Naive thymus-derived CD4-positive, alpha-beta T cell (primary cell): ENCODE results near the gene KDSR. TPM values are rescaled to one million over a fixed set of nuclear protein-coding genes. Genes with fewer than 3 reads are reported as not detected.

Source experiments
- ATAC-seq: fragments of 150-1000 bp; cut with Tn5 transposase; 2 replicates; pipeline ENCODE4 v1.10.0; 2021; ENCODE audit warnings: mild to moderate bottlenecking, moderate library complexity
- CTCF ChIA-PET: fragments of 350-600 bp; sonication (Branson Sonifier 250); formaldehyde crosslinking; loops from one replicate; lab custom pipeline; 2021; ENCODE audit warnings: antibody characterized with exemption; lab: Charles Lee
- POLR2A ChIA-PET: fragments of 350-600 bp; sonication (Branson Sonifier 250); formaldehyde crosslinking; loops from one replicate; lab custom pipeline; 2021; ENCODE audit warnings: antibody characterized with exemption, inconsistent platforms; lab: Charles Lee
- DNase-seq, 9 donors: peaks; one replicate each; pipeline versions ENCODE4 v3.0.0 to v3.0.0-alpha.2; 2020 to 2022; ENCODE audit warnings: mixed read lengths in 1 of 9
- H3K27ac ChIP-seq: one replicate; pipeline ENCODE4 v1.7.0; 2013; ENCODE audit warnings: mild to moderate bottlenecking, low read depth, low read length, moderate library complexity
- H3K27me3 ChIP-seq, 2 donors: one replicate each; pipeline ENCODE4 v1.7.0; 2013; ENCODE audit warnings: low read length in 2 of 2, mild to moderate bottlenecking in 2 of 2, moderate library complexity in 2 of 2; ENCODE audit not compliant: control insufficient read depth in 2 of 2, insufficient read depth in 2 of 2
- H3K36me3 ChIP-seq, 3 experiments: 1 replicate in 2 of 3; 2 replicates in 1 of 3; pipeline ENCODE4 v1.7.0; 2013; ENCODE audit warnings: low read length in 3 of 3, mild to moderate bottlenecking in 3 of 3, moderate library complexity in 1 of 3; ENCODE audit not compliant: insufficient read depth in 3 of 3, control insufficient read depth in 2 of 3
- H3K4me1 ChIP-seq, 2 donors: one replicate each; pipeline ENCODE4 v1.7.0; 2013; ENCODE audit warnings: low read length in 2 of 2, mild to moderate bottlenecking in 2 of 2, moderate library complexity in 1 of 2; ENCODE audit not compliant: control insufficient read depth in 2 of 2, insufficient read depth in 2 of 2
- H3K4me3 ChIP-seq: 2 replicates; pipeline ENCODE4 v1.7.0; 2013; ENCODE audit warnings: mild to moderate bottlenecking, low read length
- H3K9me3 ChIP-seq, 3 experiments: 1 replicate in 2 of 3; 2 replicates in 1 of 3; pipeline ENCODE4 v1.7.0; 2013; ENCODE audit warnings: low read length in 3 of 3; ENCODE audit not compliant: control insufficient read depth in 2 of 3
- H3K27ac Mint-ChIP-seq, 9 donors: one replicate each; pipeline ENCODE4 v1.8.0; 2020 to 2022; ENCODE audit warnings: mixed read lengths in 9 of 9, mild to moderate bottlenecking in 8 of 9, moderate library complexity in 5 of 9, inconsistent platforms in 2 of 9
- H3K27me3 Mint-ChIP-seq, 5 donors: one replicate each; pipeline ENCODE4 v1.8.0; 2021 to 2022; ENCODE audit warnings: mixed read lengths in 5 of 5, mild to moderate bottlenecking in 1 of 5
- H3K36me3 Mint-ChIP-seq, 5 donors: one replicate each; pipeline ENCODE4 v1.8.0; 2020 to 2022; ENCODE audit warnings: mixed read lengths in 5 of 5, mild to moderate bottlenecking in 3 of 5, inconsistent platforms in 1 of 5
- H3K4me1 Mint-ChIP-seq, 7 donors: one replicate each; pipeline ENCODE4 v1.8.0; 2020 to 2022; ENCODE audit warnings: mixed read lengths in 7 of 7, mild to moderate bottlenecking in 3 of 7, inconsistent platforms in 1 of 7
- H3K4me3 Mint-ChIP-seq, 10 donors: one replicate each; pipeline ENCODE4 v1.8.0; 2020 to 2022; ENCODE audit warnings: mild to moderate bottlenecking in 10 of 10, mixed read lengths in 10 of 10, moderate library complexity in 6 of 10, inconsistent platforms in 2 of 10
- H3K9me3 Mint-ChIP-seq, 11 donors: one replicate each; pipeline ENCODE4 v1.8.0; 2020 to 2022; ENCODE audit warnings: mixed read lengths in 11 of 11, mild to moderate bottlenecking in 4 of 11, inconsistent platforms in 1 of 11, moderate library complexity in 1 of 11
- intact Hi-C, 2 donors: fragments of 100-400 bp; cut with micrococcal nuclease; formaldehyde crosslinking; loops; one replicate each; pipeline ENCODE4 v1.15.1; 2023
- polyA plus RNA-seq, 2 donors: library from polyadenylated mRNA; unstranded; fragments of 300-500 nt; fragmentation: Illumina TruSeq; gene quantifications; one replicate each; pipeline ENCODE4 v1.2.3, GENCODE V29; 2021
- total RNA-seq, 6 experiments: library from RNA in 5 of 6; stranded (reverse) in 5 of 6; gene quantifications; 1 replicate in 5 of 6; 2 replicates in 1 of 6; pipeline ENCODE4 v1.2.3 and lab custom pipeline; 2021 to 2026

Gene KDSR
- total and polyA plus RNA-seq, 7 experiments from 2014 or later, result 24.4 to 62.4 (median 48.7) TPM

GRCh38 chr18:63317982-63318888 lies 48.8 kb downstream of the KDSR start:
- DNase-seq (peak; percentile 64 to 82 (median 73)), ATAC-seq (peak; percentile 71)
- Mint-ChIP-seq H3K4me3 (peak overlapping the region; percentile 92 to 100 (median 99)), H3K27ac (peak overlapping the region; percentile 94 to 98 (median 97)), H3K27me3 (no peaks in the 10 kb centered on the region), H3K4me1 (peaks cover 31 to 64% (median 56%) of the 10 kb centered on the region in 7 donors), H3K9me3 (peaks cover 0 to 2% (median 0%) of the 10 kb centered on the region in 11 donors), H3K36me3 (peaks cover 0 to 48% (median 7%) of the 10 kb centered on the region in 5 donors)
- Histone ChIP-seq H3K27me3 (no peaks in the 10 kb centered on the region), H3K4me3 (peak overlapping the region; percentile 94), H3K4me1 (peaks cover 29 to 31% of the 10 kb centered on the region in 2 donors), H3K36me3 (peaks cover 0 to 6% (median 0%) of the 10 kb centered on the region in 3 experiments), H3K27ac (peak overlapping the region; percentile 94), H3K9me3 (no peaks in the 10 kb centered on the region)
- CTCF ChIA-PET, result interaction anchor here (0.6 to 3.8 kb wide), 38 partner anchors 7 to 301 kb away, joined by 3 to 51 read pairs (median 6); no protein-coding TSS in a partner anchor
- POLR2A ChIA-PET, result interaction anchor here (0.6 to 3.7 kb wide), 45 partner anchors 11 to 796 kb away, joined by 3 to 75 read pairs (median 5); partner anchors contain the start of gene VPS4B
- intact Hi-C loops, result loop anchor here (1.0 to 5.0 kb wide), 11 partner anchors 9 to 187 kb away; partner anchors contain the start of gene KDSR (in 1 of the 2)

DNA sequence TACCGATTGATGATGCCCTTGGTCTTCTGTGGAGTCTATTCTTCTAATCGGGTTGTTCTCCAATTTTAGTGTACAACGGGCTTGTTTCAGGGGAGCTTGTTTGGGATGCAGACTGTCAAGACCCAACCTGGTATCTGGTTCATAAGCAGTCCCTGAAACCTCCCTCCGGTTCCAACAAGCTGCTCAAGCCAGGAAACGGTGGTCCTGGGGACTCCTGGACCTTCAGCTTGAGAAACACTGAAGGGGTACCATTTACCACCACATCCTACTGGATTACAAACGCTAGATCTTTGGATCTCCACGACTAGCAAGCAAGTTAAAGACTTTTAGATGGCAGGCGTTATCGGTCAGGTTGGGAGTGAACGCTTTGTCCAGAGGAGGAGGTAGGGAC lies 49.5 kb downstream of the KDSR start:
- Mint-ChIP-seq H3K4me1 (peaks cover 28 to 64% (median 56%) of the 10 kb centered on the region in 7 donors), H3K27ac (peak overlapping the region; percentile 79 to 98 (median 96)), H3K4me3 (peak overlapping the region; percentile 87 to 100 (median 96)), H3K27me3 (no peaks in the 10 kb centered on the region), H3K36me3 (peaks cover 0 to 53% (median 7%) of the 10 kb centered on the region in 5 donors), H3K9me3 (peaks cover 0 to 2% (median 0%) of the 10 kb centered on the region in 11 donors)
- intact Hi-C loops, result loop anchor here (1.0 to 5.0 kb wide), 4 partner anchors 8 to 117 kb away; no protein-coding TSS in a partner anchor
- H3K9me3 ChIP-seq, result no peaks in the 10 kb centered on the region
- ChIA-PET POLR2A (interaction anchor here (0.6 to 3.7 kb wide), 36 partner anchors 10 to 603 kb away, joined by 3 to 75 read pairs (median 5); partner anchors contain the start of gene VPS4B), CTCF (interaction anchor here (0.6 to 3.8 kb wide), 37 partner anchors 8 to 301 kb away, joined by 3 to 51 read pairs (median 6); no protein-coding TSS in a partner anchor)
- H3K4me1 ChIP-seq, result peaks cover 25 to 28% of the 10 kb centered on the region in 2 donors
- H3K27ac ChIP-seq, result peak overlapping the region; percentile 94
- DNase-seq, result no peak
- no peaks in the 10 kb centered on the region for H3K27me3 ChIP-seq
- no peak for ATAC-seq
- H3K4me3 ChIP-seq, result peak overlapping the region; percentile 94
- peaks cover 0 to 6% (median 0%) of the 10 kb centered on the region in 3 experiments for H3K36me3 ChIP-seq

GRCh38 chr18:63316612-63317555 lies 50.1 kb downstream of the KDSR start:
- Histone ChIP-seq H3K27ac (peak overlapping the region; percentile 94), H3K27me3 (no peaks in the 10 kb centered on the region), H3K36me3 (peaks cover 0 to 6% (median 0%) of the 10 kb centered on the region in 3 experiments), H3K4me1 (peaks cover 25 to 27% of the 10 kb centered on the region in 2 donors), H3K9me3 (no peaks in the 10 kb centered on the region), H3K4me3 (peak overlapping the region; percentile 94)
- peak overlapping the region; percentile 79 to 98 (median 96) for H3K27ac Mint-ChIP-seq
- H3K36me3 Mint-ChIP-seq, result peaks cover 0 to 56% (median 7%) of the 10 kb centered on the region in 5 donors
- ChIA-PET CTCF (interaction anchor here (0.6 to 3.8 kb wide), 28 partner anchors 9 to 300 kb away, joined by 3 to 51 read pairs (median 6); no protein-coding TSS in a partner anchor), POLR2A (interaction anchor here (0.6 to 3.7 kb wide), 29 partner anchors 9 to 602 kb away, joined by 3 to 75 read pairs (median 6); partner anchors contain the start of gene VPS4B)
- DNase-seq (no peak), ATAC-seq (no peak)
- H3K9me3 Mint-ChIP-seq, result peaks cover 0 to 2% (median 0%) of the 10 kb centered on the region in 11 donors
- H3K27me3 Mint-ChIP-seq, result no peaks in the 10 kb centered on the region
- H3K4me1 Mint-ChIP-seq, result peaks cover 33 to 64% (median 56%) of the 10 kb centered on the region in 7 donors
- intact Hi-C loops, result loop anchor here (1.0 to 5.0 kb wide), 4 partner anchors 8 to 117 kb away; no protein-coding TSS in a partner anchor
- H3K4me3 Mint-ChIP-seq, result peak overlapping the region; percentile 87 to 100 (median 96)

GRCh38 chr18:63315876-63316275 lies 51.1 kb downstream of the KDSR start:
- intact Hi-C loops, result loop anchor here (1.0 to 5.0 kb wide), 2 partner anchors 13 to 64 kb away; no protein-coding TSS in a partner anchor
- Histone ChIP-seq H3K27ac (peak overlapping the region; percentile 94), H3K4me3 (peak overlapping the region; percentile 94), H3K36me3 (peaks cover 0 to 6% (median 0%) of the 10 kb centered on the region in 3 experiments), H3K9me3 (no peaks in the 10 kb centered on the region), H3K4me1 (peaks cover 26 to 28% of the 10 kb centered on the region in 2 donors), H3K27me3 (no peaks in the 10 kb centered on the region)
- Mint-ChIP-seq H3K9me3 (peaks cover 0 to 2% (median 0%) of the 10 kb centered on the region in 11 donors), H3K4me1 (peaks cover 37 to 68% (median 58%) of the 10 kb centered on the region in 7 donors), H3K27me3 (no peaks in the 10 kb centered on the region), H3K36me3 (peaks cover 0 to 64% (median 7%) of the 10 kb centered on the region in 5 donors), H3K4me3 (peak overlapping the region; percentile 58 to 99 (median 94)), H3K27ac (peak overlapping the region in 8 of 9 donors; percentile 43 to 98 (median 74))
- ChIA-PET CTCF (interaction anchor here (1.7 to 2.9 kb wide), 2 partner anchors 11 to 184 kb away, joined by 6 to 13 read pairs; no protein-coding TSS in a partner anchor), POLR2A (interaction anchor here (0.7 to 2.7 kb wide), 11 partner anchors 9 to 185 kb away, joined by 3 to 16 read pairs (median 5); no protein-coding TSS in a partner anchor)
- ATAC-seq (no peak), DNase-seq (no peak)

- Histone ChIP-seq H3K36me3 (peaks cover 0 to 6% (median 0%) of the 10 kb centered on the region in 3 experiments), H3K27ac (peak overlapping the region; percentile 94), H3K4me1 (peaks cover 23 to 27% of the 10 kb centered on the region in 2 donors), H3K4me3 (peak overlapping the region; percentile 94), H3K27me3 (no peaks in the 10 kb centered on the region), H3K9me3 (no peaks in the 10 kb centered on the region)
- Mint-ChIP-seq H3K4me1 (peaks cover 42 to 74% (median 64%) of the 10 kb centered on the region in 7 donors), H3K27ac (peak overlapping the region; percentile 57 to 98 (median 80)), H3K4me3 (peak overlapping the region; percentile 84 to 99 (median 94)), H3K36me3 (peaks cover 0 to 67% (median 8%) of the 10 kb centered on the region in 5 donors), H3K9me3 (peaks cover 0 to 2% (median 0%) of the 10 kb centered on the region in 11 donors), H3K27me3 (no peaks in the 10 kb centered on the region)
- DNase-seq (no peak), ATAC-seq (no peak)
- intact Hi-C loops, result loop anchor here (1.0 to 5.0 kb wide), 2 partner anchors 12 to 63 kb away; no protein-coding TSS in a partner anchor
- ChIA-PET POLR2A (interaction anchor here (0.6 to 2.7 kb wide), 21 partner anchors 8 to 183 kb away, joined by 3 to 16 read pairs (median 5); no protein-coding TSS in a partner anchor), CTCF (interaction anchor here (0.9 to 2.9 kb wide), 6 partner anchors 11 to 183 kb away, joined by 3 to 13 read pairs (median 6); no protein-coding TSS in a partner anchor)
These were observed 51.8 kb downstream of the KDSR start for GRCh38 chr18:63315131-63315662.
